Thymus (tissue), 11 donors: Measurements from ENCODE around the gene PPAT. TPM values are rescaled to one million over a fixed set of nuclear protein-coding genes. Genes with fewer than 3 reads are reported as not detected.
"Not testable (repeated sequence)": the region's sequence is repeated elsewhere in the genome, so short reads cannot be mapped to it uniquely, and the experiment has no call there.

ENCODE experiments used
- DNase-seq, 9 donors: peaks; one replicate each; pipeline ENCODE4 v3.0.0-alpha.2; 2013; ENCODE audit warnings: low spot score in 9 of 9, low read depth in 6 of 9, missing footprints in 1 of 9
- H3K27ac ChIP-seq, 2 donors: one replicate each; pipeline ENCODE4 v1.5.1; 2013; ENCODE audit warnings: control low read depth in 1 of 2, low read depth in 1 of 2, low read length in 1 of 2, mild to moderate bottlenecking in 1 of 2, moderate library complexity in 1 of 2
- H3K27me3 ChIP-seq, 2 donors: one replicate each; pipeline ENCODE4 v1.5.1; 2013; ENCODE audit warnings: low read length in 1 of 2; ENCODE audit not compliant: control insufficient read depth in 2 of 2, insufficient read depth in 1 of 2
- H3K36me3 ChIP-seq, 2 donors: one replicate each; pipeline ENCODE4 v1.5.1; 2013; ENCODE audit warnings: low read length in 1 of 2, mild to moderate bottlenecking in 1 of 2, moderate library complexity in 1 of 2; ENCODE audit not compliant: control insufficient read depth in 2 of 2, insufficient read depth in 2 of 2
- H3K4me1 ChIP-seq, 2 donors: one replicate each; pipeline ENCODE4 v1.5.1; 2013; ENCODE audit warnings: low read length in 2 of 2; ENCODE audit not compliant: control insufficient read depth in 2 of 2, insufficient read depth in 2 of 2
- H3K4me3 ChIP-seq, 2 donors: one replicate each; pipeline ENCODE4 v1.5.1; 2013; ENCODE audit warnings: low read length in 2 of 2, control low read depth in 1 of 2, mild to moderate bottlenecking in 1 of 2
- H3K9me3 ChIP-seq, 2 donors: one replicate each; pipeline ENCODE4 v1.5.1; 2013; ENCODE audit warnings: low read length in 1 of 2, mild to moderate bottlenecking in 1 of 2; ENCODE audit not compliant: control insufficient read depth in 2 of 2, insufficient read depth in 1 of 2
- WGBS: extraction: QIAGEN DNeasy Blood & Tissue Kit; methylation state at CpG from one replicate; pipeline ENCODE4 v1.1.7; 2013; 5-methylcytosine and 5-hydroxymethylcytosine counted together
- polyA plus RNA-seq: library from polyadenylated mRNA; stranded (reverse); fragments of 200-250 nt; gene quantifications from one replicate; pipeline ENCODE4 v1.2.3, GENCODE V29; 2013
- total RNA-seq: library from RNA; stranded (reverse); fragments of 120-200 nt; gene quantifications from one replicate; pipeline ENCODE4 v1.2.4, GENCODE V29; 2013
- donor health status: healthy.

PPAT gene
- total and polyA plus RNA-seq, 2 donors = 6.7 to 18.3 TPM

- peak in 3 of 9 donors; percentile 4 to 7 (median 4) for DNase-seq
- peaks cover 15 to 18% of the 10 kb centered on the region in 2 donors for H3K4me1 ChIP-seq
Measured at GRCh38 chr4:56466910-56467283, 31.5 kb upstream of the PPAT start.

GRCh38 chr4:56466296-56466761, 30.9 kb upstream of the PPAT start:
- H3K9me3 ChIP-seq, H3K27me3 ChIP-seq, H3K27ac ChIP-seq: not testable (repeated sequence)
- peaks cover 13 to 22% of the 10 kb centered on the region in 2 donors for H3K36me3 ChIP-seq
- DNase-seq = peak in 1 of 9 donors; percentile 27
- peak overlapping the region; percentile 80 to 95 for H3K4me3 ChIP-seq
- WGBS = 24% methylated on average over 8 of the region's 8 CpGs
- H3K4me1 ChIP-seq = peaks cover 15 to 18% of the 10 kb centered on the region in 2 donors

More at GRCh38 chr4:56466910-56467283, 31.5 kb upstream of the PPAT start:
- under 1% methylated on average over 8 of the region's 8 CpGs for WGBS
- Histone ChIP-seq H3K36me3 (peaks cover 13 to 21% of the 10 kb centered on the region in 2 donors), H3K4me3 (peak overlapping the region; percentile 80 to 95), H3K27ac (peak overlapping the region; percentile 85 to 93), H3K27me3 (no peaks in the 10 kb centered on the region), H3K9me3 (no peaks in the 10 kb centered on the region)

GRCh38 chr4:56465599-56466295, 30.3 kb upstream of the PPAT start:
- Histone ChIP-seq H3K4me3 (peak overlapping the region in 1 of 2 donors; percentile 80), H3K4me1 (peaks cover 15 to 18% of the 10 kb centered on the region in 2 donors), H3K27me3 (no peaks in the 10 kb centered on the region), H3K9me3 (no peaks in the 10 kb centered on the region), H3K36me3 (peaks cover 13 to 26% of the 10 kb centered on the region in 2 donors), H3K27ac (no peak overlapping the region)
- 80% methylated on average over 10 of the region's 10 CpGs for WGBS
- no peak for DNase-seq

- 97% methylated on average over 3 of the region's 3 CpGs for WGBS
- H3K36me3 ChIP-seq = peaks cover 18 to 29% of the 10 kb centered on the region in 2 donors
- no peak overlapping the region for H3K27ac ChIP-seq
- no peaks in the 10 kb centered on the region for H3K27me3 ChIP-seq
- DNase-seq = no peak
- H3K4me1 ChIP-seq = peaks cover 15 to 18% of the 10 kb centered on the region in 2 donors
- H3K4me3 ChIP-seq = no peak overlapping the region
- H3K9me3 ChIP-seq = no peaks in the 10 kb centered on the region
Measured at GRCh38 chr4:56464581-56464980, 29.2 kb upstream of the PPAT start.

GRCh38 chr4:56463711-56464110, 28.3 kb upstream of the PPAT start:
- DNase-seq = no peak
- 96% methylated on average over 5 of the region's 5 CpGs for WGBS
- Histone ChIP-seq H3K36me3 (peaks cover 18 to 37% of the 10 kb centered on the region in 2 donors), H3K27ac (no peak overlapping the region), H3K4me1 (peaks cover 15 to 18% of the 10 kb centered on the region in 2 donors), H3K4me3 (no peak overlapping the region), H3K27me3 (no peaks in the 10 kb centered on the region), H3K9me3 (no peaks in the 10 kb centered on the region)

- Histone ChIP-seq H3K9me3 (no peaks in the 10 kb centered on the region), H3K4me1 (peaks cover 10 to 18% of the 10 kb centered on the region in 2 donors), H3K27ac (no peak overlapping the region), H3K36me3 (peaks cover 19 to 47% of the 10 kb centered on the region in 2 donors), H3K4me3 (no peak overlapping the region), H3K27me3 (no peaks in the 10 kb centered on the region)
- DNase-seq = no peak
Measured at GRCh38 chr4:56462157-56462556, 26.7 kb upstream of the PPAT start.

- Histone ChIP-seq H3K27ac (no peak overlapping the region), H3K4me3 (no peak overlapping the region), H3K9me3 (no peaks in the 10 kb centered on the region), H3K4me1 (peaks cover 0 to 3% of the 10 kb centered on the region in 2 donors), H3K27me3 (no peaks in the 10 kb centered on the region), H3K36me3 (peaks cover 23 to 58% of the 10 kb centered on the region in 2 donors)
- no peak for DNase-seq
- 95% methylated on average over 3 of the region's 3 CpGs for WGBS
Measured at GRCh38 chr4:56460085-56460484, 24.7 kb upstream of the PPAT start.

GRCh38 chr4:56450342-56450741, 14.9 kb upstream of the PPAT start:
- Histone ChIP-seq H3K9me3 (no peaks in the 10 kb centered on the region), H3K27me3 (no peaks in the 10 kb centered on the region), H3K27ac (no peak overlapping the region), H3K36me3 (peaks cover 3 to 58% of the 10 kb centered on the region in 2 donors), H3K4me1 (no peaks in the 10 kb centered on the region), H3K4me3 (no peak overlapping the region)
- WGBS = 95% methylated on average over 1 of the region's 1 CpG
- no peak for DNase-seq

- H3K27ac ChIP-seq, H3K4me3 ChIP-seq, DNase-seq, H3K4me1 ChIP-seq, H3K27me3 ChIP-seq, H3K9me3 ChIP-seq: not testable (repeated sequence)
- H3K36me3 ChIP-seq = peaks cover 3 to 60% of the 10 kb centered on the region in 2 donors
- 98% methylated on average over 4 of the region's 4 CpGs for WGBS
Measured at GRCh38 chr4:56449475-56449874, 14.1 kb upstream of the PPAT start.
